HepG2 (cell line): ENCODE data around the gene BMP6. TPM values are rescaled to one million over a fixed set of nuclear protein-coding genes. Genes with fewer than 3 reads are reported as not detected.

Source experiments
- ATAC-seq: fragments of 200-7000 bp; cut with Tn5 transposase; 3 replicates; pipeline ENCODE4 v1.9.1; 2020; ENCODE audit warnings: mild to moderate bottlenecking, moderate library complexity
- BruUV-seq: library from RNA; stranded (reverse); fragments of 400-500 nt; replicated peaks from 2 replicates; lab custom pipeline; 2021; lab: Mats Ljungman, UMichigan
- CTCF ChIA-PET: fragments of 300-600 bp; formaldehyde crosslinking; extraction: SDS; loops from one replicate; lab custom pipeline; 2021; ENCODE audit warnings: low total read pairs, inconsistent platforms, low intra/inter-chr PET ratio; lab: Yijun Ruan, JAX
- POLR2A ChIA-PET: fragments of 350-600 bp; sonication (Branson Sonifier 250); formaldehyde crosslinking; loops from one replicate; lab custom pipeline; 2020; ENCODE audit warnings: antibody characterized with exemption, inconsistent platforms; lab: Yijun Ruan, JAX
- DNase-seq: peaks from one replicate; pipeline ENCODE4 v3.0.0-alpha.2; 2015; ENCODE audit warnings: low spot score
- FAIRE-seq: peaks from 3 replicates; lab custom pipeline; 2011; peaks lifted over from hg19 to GRCh38; lab: Jason Lieb, UNC
- H2AFZ ChIP-seq: one replicate; pipeline ENCODE4 v1.6.1; 2011; ENCODE audit warnings: low read length, inconsistent platforms
- H3K27ac ChIP-seq: fragments of 300-600 bp; 3 replicates; pipeline ENCODE4 v1.8.0; 2011; ENCODE audit warnings: mixed run types, mild to moderate bottlenecking, mixed read lengths, low read length, inconsistent platforms; ENCODE audit not compliant: insufficient read depth; ENCODE audit errors: extremely low read length
- H3K27me3 ChIP-seq, 2 experiments: fragments of 200-600 bp in 1 of 2; 2 replicates in 1 of 2; 3 replicates in 1 of 2; pipeline versions ENCODE4 v1.6.0 to v1.8.0; 2011; ENCODE audit warnings: low read length in 2 of 2, mild to moderate bottlenecking in 2 of 2, moderate library complexity in 2 of 2, inconsistent platforms in 1 of 2; ENCODE audit not compliant: insufficient read depth in 2 of 2, control insufficient read depth in 1 of 2
- H3K36me3 ChIP-seq, 2 experiments: fragments of 200-600 bp in 1 of 2; replicated peaks in 1 of 2; 2 replicates in 1 of 2; 3 replicates in 1 of 2; pipeline versions ENCODE4 v1.5.1 to v1.8.0; 2011; ENCODE audit warnings: low read length in 2 of 2, inconsistent platforms in 1 of 2; ENCODE audit not compliant: insufficient read depth in 2 of 2, control insufficient read depth in 1 of 2
- H3K4me1 ChIP-seq: 2 replicates; pipeline ENCODE4 v1.5.1; 2012; ENCODE audit warnings: low read length, inconsistent platforms; ENCODE audit not compliant: insufficient read depth
- H3K4me2 ChIP-seq: 2 replicates; pipeline ENCODE4 v1.6.0; 2011; ENCODE audit warnings: low read depth, low read length, inconsistent platforms
- H3K4me3 ChIP-seq, 3 experiments: fragments of 200-600 bp in 1 of 3; sonication (generic), shearing (Covaris generic) in 1 of 3; replicated peaks in 1 of 3; 2 replicates each; pipeline ENCODE4 v1.5.1; 2011 to 2016; ENCODE audit warnings: low read length in 3 of 3, inconsistent platforms in 2 of 3, low read depth in 2 of 3, mild to moderate bottlenecking in 2 of 3, control low read depth in 1 of 3, mixed read lengths in 1 of 3; ENCODE audit not compliant: insufficient read depth in 1 of 3
- H3K79me2 ChIP-seq: one replicate; pipeline ENCODE4 v1.6.1; 2011; ENCODE audit warnings: low read length, inconsistent platforms; ENCODE audit not compliant: insufficient read depth
- H3K9ac ChIP-seq: 2 replicates; pipeline ENCODE4 v1.6.0; 2011; ENCODE audit warnings: mild to moderate bottlenecking, low read depth, low read length, inconsistent platforms; ENCODE audit not compliant: insufficient read depth
- H3K9me3 ChIP-seq: 2 replicates; pipeline ENCODE4 v1.5.1; 2012; ENCODE audit warnings: mild to moderate bottlenecking, low read length
- H4K20me1 ChIP-seq: 2 replicates; pipeline ENCODE4 v1.6.0; 2011; ENCODE audit warnings: inconsistent platforms, mild to moderate bottlenecking, low read length, moderate library complexity; ENCODE audit not compliant: insufficient read depth
- ATF1 ChIP-seq: IDR thresholded peaks from 2 replicates; pipeline ENCODE4 v1.6.1; 2016; ENCODE audit warnings: mild to moderate bottlenecking, control low read depth
- CENPBD1 ChIP-seq: sonication (generic); formaldehyde crosslinking; IDR thresholded peaks from 2 replicates; pipeline ENCODE4 v1.8.0; 2022; ENCODE audit warnings: missing genetic modification reagents, low read depth, mild to moderate bottlenecking, borderline replicate concordance
- GPN1 ChIP-seq: sonication (generic); formaldehyde crosslinking; IDR thresholded peaks from 2 replicates; pipeline ENCODE4 v1.5.1; 2020; ENCODE audit warnings: missing genetic modification reagents, borderline replicate concordance
- IKZF5 ChIP-seq: IDR thresholded peaks from 2 replicates; pipeline ENCODE4 v1.6.1; 2018; ENCODE audit warnings: missing genetic modification reagents, mild to moderate bottlenecking, missing compliant biosample characterization
- RARA ChIP-seq: IDR thresholded peaks from 2 replicates; pipeline ENCODE4 v1.6.1; 2016; ENCODE audit warnings: missing genetic modification reagents, missing compliant biosample characterization
- ZFP37 ChIP-seq: sonication (generic); formaldehyde crosslinking; IDR thresholded peaks from 2 replicates; pipeline ENCODE4 v1.4.0; 2020; ENCODE audit warnings: missing genetic modification reagents, borderline replicate concordance
- ZNF513 ChIP-seq: sonication (generic); formaldehyde crosslinking; conservative IDR thresholded peaks from 2 replicates; pipeline ENCODE4 v1.5.0; 2020; ENCODE audit warnings: missing genetic modification reagents
- ZNF800 ChIP-seq: sonication (generic); formaldehyde crosslinking; IDR thresholded peaks from 2 replicates; pipeline ENCODE4 v1.4.0; 2020; ENCODE audit warnings: missing genetic modification reagents
- ZNF83 ChIP-seq: sonication (generic); formaldehyde crosslinking; IDR thresholded peaks from 2 replicates; pipeline ENCODE4 v1.4.0; 2020; ENCODE audit warnings: missing genetic modification reagents, mild to moderate bottlenecking, borderline replicate concordance
- ZSCAN31 ChIP-seq: sonication (generic); formaldehyde crosslinking; IDR thresholded peaks from 2 replicates; pipeline ENCODE4 v1.5.0; 2020; ENCODE audit warnings: low read depth, mild to moderate bottlenecking, missing genetic modification reagents
- whole genome bisulfite sequencing: methylation state at CpG from one replicate; pipeline ENCODE4 v1.1.6; 2017; ENCODE audit warnings: low lambda C conversion rate; 5-methylcytosine and 5-hydroxymethylcytosine counted together
- in situ Hi-C: cut with HindIII; loops from 2 replicates; pipeline ENCODE4 v1.10.0; 2017; ENCODE audit warnings: low pct_unique_long_range_greater_than_20kb; ENCODE audit not compliant: extremely low pct_ligation_motif_present
- intact Hi-C: fragments of 100-400 bp; cut with micrococcal nuclease; formaldehyde crosslinking; loops from one replicate; pipeline ENCODE4 v1.10.0; 2022; ENCODE audit not compliant: unreplicated experiment
- polyA plus RNA-seq, 8 experiments: library from polyadenylated mRNA; depleted of rRNA in 3 of 8; stranded (reverse) in 7 of 8; unstranded in 1 of 8; fragments of >200 nt; fragmentation: Illumina TruSeq in 4 of 8; extraction: Trizol in 4 of 8; gene quantifications; 2 replicates each; pipeline versions ENCODE4 v1.2.1 to v1.2.3, GENCODE V29; 2011 to 2016; ENCODE audit warnings: low read depth in 4 of 8, missing spikeins in 1 of 8, mixed read lengths in 1 of 8; ENCODE audit not compliant: insufficient read depth in 1 of 8
- total RNA-seq, 5 experiments: library from RNA; depleted of rRNA; stranded (reverse); fragments of >200 nt; fragmentation: Illumina TruSeq; extraction: Trizol; gene quantifications; 2 replicates each; pipeline ENCODE4 v1.2.3, GENCODE V29; 2016; ENCODE audit warnings: low read depth in 1 of 5
- TF ChIP-seq, protein P1 (sequence below): sonication (generic); formaldehyde crosslinking; IDR thresholded peaks from 2 replicates; pipeline ENCODE4 v1.5.0; 2020; ENCODE audit warnings: mild to moderate bottlenecking, missing genetic modification reagents
- TF ChIP-seq, protein P2 (sequence below): sonication (generic); formaldehyde crosslinking; IDR thresholded peaks from 2 replicates; pipeline ENCODE4 v1.4.0; 2020; ENCODE audit warnings: missing genetic modification reagents, mild to moderate bottlenecking, borderline replicate concordance

Gene BMP6
- total and polyA plus RNA-seq, 2 of the 13 experiments (the other 11 are each of a cell fraction or from before 2014, with no cell fraction given), result 0.09 to 0.18 TPM

DNA sequence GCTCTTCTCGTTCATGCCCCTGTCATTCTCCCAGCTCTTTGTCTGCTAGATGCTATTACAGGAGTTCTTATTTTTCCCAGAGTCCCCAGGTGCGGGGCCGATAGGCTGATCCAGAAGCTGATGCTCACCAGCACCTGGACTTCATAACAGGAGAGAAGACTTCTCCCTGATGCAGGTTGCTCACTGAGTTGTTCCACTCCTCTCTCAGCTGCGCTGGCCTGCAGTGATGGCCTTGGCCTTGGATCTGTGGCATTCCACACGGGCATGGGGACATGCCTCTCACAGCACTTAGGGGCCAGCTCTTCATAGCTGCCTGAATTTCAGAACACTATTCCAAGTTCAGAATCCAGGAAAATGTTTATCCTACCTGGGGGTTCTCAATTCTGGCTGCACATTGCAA, 191.8 kb downstream of the BMP6 start (continued):
- TF ChIP-seq, protein P1, sequence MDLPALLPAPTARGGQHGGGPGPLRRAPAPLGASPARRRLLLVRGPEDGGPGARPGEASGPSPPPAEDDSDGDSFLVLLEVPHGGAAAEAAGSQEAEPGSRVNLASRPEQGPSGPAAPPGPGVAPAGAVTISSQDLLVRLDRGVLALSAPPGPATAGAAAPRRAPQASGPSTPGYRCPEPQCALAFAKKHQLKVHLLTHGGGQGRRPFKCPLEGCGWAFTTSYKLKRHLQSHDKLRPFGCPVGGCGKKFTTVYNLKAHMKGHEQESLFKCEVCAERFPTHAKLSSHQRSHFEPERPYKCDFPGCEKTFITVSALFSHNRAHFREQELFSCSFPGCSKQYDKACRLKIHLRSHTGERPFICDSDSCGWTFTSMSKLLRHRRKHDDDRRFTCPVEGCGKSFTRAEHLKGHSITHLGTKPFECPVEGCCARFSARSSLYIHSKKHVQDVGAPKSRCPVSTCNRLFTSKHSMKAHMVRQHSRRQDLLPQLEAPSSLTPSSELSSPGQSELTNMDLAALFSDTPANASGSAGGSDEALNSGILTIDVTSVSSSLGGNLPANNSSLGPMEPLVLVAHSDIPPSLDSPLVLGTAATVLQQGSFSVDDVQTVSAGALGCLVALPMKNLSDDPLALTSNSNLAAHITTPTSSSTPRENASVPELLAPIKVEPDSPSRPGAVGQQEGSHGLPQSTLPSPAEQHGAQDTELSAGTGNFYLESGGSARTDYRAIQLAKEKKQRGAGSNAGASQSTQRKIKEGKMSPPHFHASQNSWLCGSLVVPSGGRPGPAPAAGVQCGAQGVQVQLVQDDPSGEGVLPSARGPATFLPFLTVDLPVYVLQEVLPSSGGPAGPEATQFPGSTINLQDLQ (CRISPR knock-in tag), result no peak
- TF ChIP-seq ATF1 (CRISPR knock-in tag), result no peak
- TF ChIP-seq IKZF5, result no peak
- TF ChIP-seq CENPBD1 (CRISPR knock-in tag), result no peak
- TF ChIP-seq ZNF513, result no peak

GRCh38 chr6:7918403-7918802, 192.5 kb downstream of the BMP6 start:
- ATAC-seq (peak; percentile 60), FAIRE-seq (peak; percentile 57), DNase-seq (no peak)
- Histone ChIP-seq H2AFZ (no peak overlapping the region), H3K9ac (no peak overlapping the region), H3K9me3 (no peaks in the 10 kb centered on the region), H3K36me3 (no peaks in the 10 kb centered on the region), H3K4me2 (peak overlapping the region; percentile 48), H4K20me1 (no peaks in the 10 kb centered on the region), H3K4me1 (peaks cover 45% of the 10 kb centered on the region), H3K27ac (no peak overlapping the region), H3K4me3 (no peak overlapping the region), H3K79me2 (no peaks in the 10 kb centered on the region), H3K27me3 (no peaks in the 10 kb centered on the region)
- in situ Hi-C loops, result no loop called here
- WGBS, result 5% methylated on average over 4 of the region's 4 CpGs
- BruUV-seq, result no TSS peak
- ChIA-PET POLR2A (interaction anchor here (0.7 to 1.7 kb wide), 4 partner anchors 10 to 146 kb away, joined by 4 to 7 read pairs (median 5); partner anchors contain the start of gene BLOC1S5), CTCF (no interaction called here)
- 0 out of 2 replicates have a peak, but pooled peaks have one; percentile 14 for TF ChIP-seq ZSCAN31
- TF ChIP-seq ZNF800, result no peak
- no peak for TF ChIP-seq ZFP37 (CRISPR knock-in tag)
- no peak for TF ChIP-seq ZNF83 (CRISPR knock-in tag)
- TF ChIP-seq RARA, result peak; percentile 56
- no peak for TF ChIP-seq GPN1
- TF ChIP-seq, protein P2, sequence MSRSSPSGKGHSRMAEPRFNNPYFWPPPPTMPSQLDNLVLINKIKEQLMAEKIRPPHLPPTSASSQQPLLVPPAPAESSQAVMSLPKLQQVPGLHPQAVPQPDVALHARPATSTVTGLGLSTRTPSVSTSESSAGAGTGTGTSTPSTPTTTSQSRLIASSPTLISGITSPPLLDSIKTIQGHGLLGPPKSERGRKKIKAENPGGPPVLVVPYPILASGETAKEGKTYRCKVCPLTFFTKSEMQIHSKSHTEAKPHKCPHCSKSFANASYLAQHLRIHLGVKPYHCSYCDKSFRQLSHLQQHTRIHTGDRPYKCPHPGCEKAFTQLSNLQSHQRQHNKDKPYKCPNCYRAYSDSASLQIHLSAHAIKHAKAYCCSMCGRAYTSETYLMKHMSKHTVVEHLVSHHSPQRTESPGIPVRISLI (CRISPR knock-in tag), result 0 out of 2 replicates have a peak, but pooled peaks have one; percentile 29
- intact Hi-C loops, result no loop called here
